Ishikawa (cell line): ENCODE data around the gene SHISA4.

ENCODE experiments used
- EP300 ChIP-seq: IDR thresholded peaks from 2 replicates; pipeline ENCODE4 v1.6.1; 2012; ENCODE audit warnings: borderline replicate concordance
- MAX ChIP-seq: IDR thresholded peaks from 2 replicates; pipeline ENCODE4 v1.6.1; 2012
- TCF12 ChIP-seq: IDR thresholded peaks from 2 replicates; pipeline ENCODE4 v1.6.1; 2012; ENCODE audit warnings: low read depth
- YY1 ChIP-seq: IDR thresholded peaks from 2 replicates; pipeline ENCODE4 v1.6.1; 2012; ENCODE audit warnings: low read depth
- ZBTB7A ChIP-seq: IDR thresholded peaks from 2 replicates; pipeline ENCODE4 v1.6.1; 2012; ENCODE audit warnings: low read depth

GRCh38 chr1:201850053-201850397, 38.7 kb upstream of the SHISA4 start:
- no peak for TF ChIP-seq MAX
- no peak for TF ChIP-seq ZBTB7A
- TF ChIP-seq YY1, result no peak
- TF ChIP-seq EP300, result no peak
- TF ChIP-seq TCF12, result no peak
